Adipocyte (in vitro differentiated cells): ENCODE results near the gene CCSAP.

Source experiments
- DNase-seq: peaks from one replicate; pipeline ENCODE4 v3.0.0-alpha.2; 2015; ENCODE audit warnings: low read depth
- H3K27me3 ChIP-seq: replicated peaks from 2 replicates; pipeline ENCODE4 v1.7.0; 2013; ENCODE audit warnings: mild to moderate bottlenecking, low read length, moderate library complexity; ENCODE audit not compliant: control insufficient read depth, insufficient read depth
- H3K36me3 ChIP-seq: 2 replicates; pipeline ENCODE4 v1.7.0; 2013; ENCODE audit warnings: low read length, mild to moderate bottlenecking, moderate library complexity; ENCODE audit not compliant: control insufficient read depth, insufficient read depth, severe bottlenecking
- H3K4me1 ChIP-seq: 2 replicates; pipeline ENCODE4 v1.7.0; 2013; ENCODE audit warnings: mild to moderate bottlenecking, low read length, moderate library complexity; ENCODE audit not compliant: control insufficient read depth, insufficient read depth
- H3K4me3 ChIP-seq: 2 replicates; pipeline ENCODE4 v1.7.0; 2013; ENCODE audit warnings: mild to moderate bottlenecking, low read length, moderate library complexity
- H3K9ac ChIP-seq: 2 replicates; pipeline ENCODE4 v1.7.0; 2013; ENCODE audit warnings: mild to moderate bottlenecking, low read length, moderate library complexity
- H3K9me3 ChIP-seq: 2 replicates; pipeline ENCODE4 v1.7.0; 2013; ENCODE audit warnings: mild to moderate bottlenecking, low read length, moderate library complexity; ENCODE audit not compliant: control insufficient read depth

The CCSAP gene

DNA sequence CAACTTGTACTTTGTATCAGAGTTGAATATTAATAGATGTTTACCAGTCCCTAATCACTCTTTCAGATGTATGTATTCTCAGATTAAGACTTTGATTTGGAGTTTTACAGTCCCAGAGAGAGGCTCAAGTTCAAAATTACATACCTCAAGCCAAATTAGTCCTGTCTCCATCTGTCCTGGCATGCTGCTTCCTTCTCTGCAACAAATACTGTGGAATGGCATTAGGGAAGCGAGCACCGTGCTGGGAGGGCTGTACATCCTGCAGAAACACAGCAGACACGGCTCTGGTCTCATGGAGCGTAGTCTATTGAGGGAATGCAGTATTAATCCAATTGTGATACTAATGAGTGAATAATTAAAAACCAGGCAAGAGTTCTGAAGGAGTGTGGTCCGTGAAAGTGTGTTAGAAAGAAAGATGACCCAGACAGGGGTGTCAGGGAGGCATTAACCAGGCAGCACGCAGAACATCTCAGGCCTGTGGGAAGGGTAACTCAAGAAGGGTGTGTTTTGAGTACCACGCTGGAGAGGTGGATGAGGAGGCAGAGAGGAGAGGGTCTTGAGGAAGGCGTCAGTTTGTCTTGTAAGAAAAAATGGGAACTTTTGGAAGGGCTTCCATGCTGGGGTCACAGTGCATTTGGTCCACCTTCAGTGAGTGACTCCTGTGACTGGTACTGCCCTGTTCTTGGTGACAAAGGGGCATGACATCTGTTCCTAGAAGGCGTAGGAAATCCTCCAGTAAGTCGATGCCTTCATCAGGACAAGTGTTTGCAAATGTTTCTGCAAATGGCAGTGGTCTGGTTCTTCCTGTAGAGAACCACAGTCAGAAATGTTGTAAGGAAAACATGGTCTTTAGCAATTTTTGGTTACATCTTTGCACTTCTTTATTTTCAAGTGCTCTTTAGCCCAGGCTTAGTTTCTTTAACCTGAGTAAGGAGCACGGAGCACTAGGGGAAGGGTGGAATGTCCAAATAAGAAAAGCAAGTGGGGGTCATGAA, 70.4 kb downstream of the CCSAP start:
- Histone ChIP-seq H3K36me3 (no peaks in the 10 kb centered on the region), H3K4me3 (peak overlapping the region; percentile 90), H3K9ac (peak overlapping the region; percentile 84), H3K4me1 (peaks cover 26% of the 10 kb centered on the region), H3K9me3 (peaks cover 2% of the 10 kb centered on the region), H3K27me3 (no peaks in the 10 kb centered on the region)
- DNase-seq, result peak; percentile 29

DNA sequence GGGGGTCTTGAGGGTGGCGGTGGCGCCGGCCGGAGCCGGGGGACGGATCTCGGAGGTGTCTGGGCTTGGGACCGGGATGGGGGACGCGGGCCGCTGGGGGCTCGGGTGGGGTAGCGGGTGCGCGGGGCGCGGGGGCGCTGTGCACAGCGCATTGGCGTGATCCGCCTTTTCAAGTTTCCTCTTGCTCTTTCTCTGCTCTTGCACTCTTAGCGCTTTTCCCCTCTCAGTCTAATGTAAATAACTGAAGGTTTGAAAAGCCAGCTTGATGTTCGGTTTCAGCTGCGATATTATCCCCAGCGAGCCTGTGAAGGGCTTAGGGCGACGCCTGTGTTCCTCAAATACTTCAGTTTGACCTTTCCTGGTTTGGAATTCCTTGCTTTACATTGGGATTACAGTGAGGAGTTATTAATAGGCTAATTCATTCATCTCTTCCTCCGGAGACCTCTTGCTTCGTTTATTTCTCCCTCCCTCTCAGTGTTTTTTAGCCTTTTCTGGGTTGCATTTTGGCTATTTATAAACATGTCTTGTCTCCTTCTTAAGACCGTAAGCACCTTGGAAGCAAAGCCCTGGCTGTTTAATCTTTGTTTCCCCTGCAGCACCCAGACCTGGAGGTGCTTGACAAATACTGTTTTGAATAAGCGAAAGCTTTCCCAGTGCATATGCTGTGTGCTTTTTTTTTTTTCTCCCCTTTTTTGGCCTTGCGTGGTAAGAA, 71.2 kb downstream of the CCSAP start:
- no peaks in the 10 kb centered on the region for H3K36me3 ChIP-seq

More for the DNA sequence above, 71.2 kb downstream of the CCSAP start:
- H3K9me3 ChIP-seq, result peaks cover 10% of the 10 kb centered on the region
- DNase-seq, result peak; percentile 71
- H3K4me3 ChIP-seq, result peak overlapping the region; percentile 90
- peaks cover 26% of the 10 kb centered on the region for H3K4me1 ChIP-seq
- H3K9ac ChIP-seq, result peak overlapping the region; percentile 84
- no peaks in the 10 kb centered on the region for H3K27me3 ChIP-seq
